Endothelial cell of umbilical vein (primary cell): ENCODE measurements around the gene PHLPP2. TPM values are rescaled to one million over a fixed set of nuclear protein-coding genes. Genes with fewer than 3 reads are reported as not detected.

Experiments
- BruUV-seq: library from RNA; stranded (reverse); fragments of 400-500 nt; replicated peaks from 2 replicates; lab custom pipeline; 2021; lab: Mats Ljungman, UMichigan
- CTCF ChIA-PET: fragments of 300-600, 350-600 bp; sonication (Branson Sonifier 250); formaldehyde crosslinking; loops from one replicate; lab custom pipeline; 2021; ENCODE audit warnings: antibody characterized with exemption, inconsistent platforms; lab: Charles Lee
- POLR2A ChIA-PET: fragments of 300-600, 350-600 bp; sonication (Branson Sonifier 250); formaldehyde crosslinking; loops from one replicate; lab custom pipeline; 2021; ENCODE audit warnings: antibody characterized with exemption, inconsistent platforms; lab: Charles Lee
- DNase-seq: peaks from one replicate; pipeline ENCODE4 v3.0.0-alpha.2; 2011; ENCODE audit warnings: low read depth, low spot score
- FAIRE-seq: peaks from 2 replicates; lab custom pipeline; 2011; peaks lifted over from hg19 to GRCh38; lab: Jason Lieb, UNC
- H2AFZ ChIP-seq: 2 replicates; pipeline ENCODE4 v1.6.0; 2012; ENCODE audit warnings: low read depth, low read length, control low read depth, inconsistent platforms
- H3K27ac ChIP-seq: 2 replicates; pipeline ENCODE4 v1.5.1; 2011; ENCODE audit warnings: low read depth, mild to moderate bottlenecking, control low read depth, low read length, moderate library complexity; ENCODE audit not compliant: insufficient read depth
- H3K27me3 ChIP-seq, 2 experiments: 2 replicates each; pipeline versions ENCODE4 v1.6.0 to v1.6.1; 2011; ENCODE audit warnings: low read length in 2 of 2, mixed read lengths in 1 of 2; ENCODE audit not compliant: control insufficient read depth in 2 of 2, insufficient read depth in 2 of 2
- H3K36me3 ChIP-seq, 2 experiments: 2 replicates in 1 of 2; 3 replicates in 1 of 2; pipeline ENCODE4 v1.5.1; 2011; ENCODE audit warnings: low read length in 2 of 2, mild to moderate bottlenecking in 1 of 2, moderate library complexity in 1 of 2; ENCODE audit not compliant: control insufficient read depth in 2 of 2, insufficient read depth in 2 of 2; ENCODE audit errors: extremely low read depth in 1 of 2
- H3K4me1 ChIP-seq: 3 replicates; pipeline ENCODE4 v1.5.1; 2011; ENCODE audit warnings: mild to moderate bottlenecking, low read length; ENCODE audit not compliant: control insufficient read depth, insufficient read depth; ENCODE audit errors: extremely low read depth
- H3K4me2 ChIP-seq: 2 replicates; pipeline ENCODE4 v1.6.1; 2011; ENCODE audit warnings: low read length, control low read depth, mixed read lengths; ENCODE audit not compliant: insufficient read depth
- H3K4me3 ChIP-seq, 3 experiments: fragments of 200-600 bp in 1 of 3; sonication (generic), shearing (Covaris generic) in 1 of 3; replicated peaks in 1 of 3; 2 replicates each; pipeline ENCODE4 v1.5.1; 2011 to 2016; ENCODE audit warnings: control low read depth in 3 of 3, low read length in 3 of 3, mild to moderate bottlenecking in 2 of 3, inconsistent platforms in 1 of 3, low read depth in 1 of 3, moderate library complexity in 1 of 3; ENCODE audit not compliant: insufficient read depth in 1 of 3
- H3K79me2 ChIP-seq: 2 replicates; pipeline ENCODE4 v1.6.0; 2012; ENCODE audit warnings: low read length, inconsistent platforms; ENCODE audit not compliant: control insufficient read depth, insufficient read depth
- H3K9ac ChIP-seq: replicated peaks from 2 replicates; pipeline ENCODE3; 2011; ENCODE audit warnings: low read length, control low read depth; ENCODE audit not compliant: insufficient read depth; ENCODE audit errors: extremely low read depth
- H3K9me1 ChIP-seq: replicated peaks from 3 replicates; pipeline ENCODE4 v1.6.0; 2011; ENCODE audit warnings: mild to moderate bottlenecking, low read length; ENCODE audit not compliant: control insufficient read depth, insufficient read depth; ENCODE audit errors: extremely low read depth
- H3K9me3 ChIP-seq: replicated peaks from 2 replicates; pipeline ENCODE4 v1.5.1; 2012; ENCODE audit warnings: low read length, inconsistent platforms; ENCODE audit not compliant: control insufficient read depth, insufficient read depth
- H4K20me1 ChIP-seq: replicated peaks from 2 replicates; pipeline ENCODE3; 2011; ENCODE audit warnings: mild to moderate bottlenecking, low read length; ENCODE audit not compliant: control insufficient read depth, insufficient read depth; ENCODE audit errors: extremely low read depth
- EZH2 ChIP-seq: IDR thresholded peaks from 2 replicates; pipeline ENCODE4 v1.6.1; 2012; ENCODE audit warnings: borderline replicate concordance, low read depth, mild to moderate bottlenecking, moderate library complexity, low read length, inconsistent platforms; ENCODE audit not compliant: severe bottlenecking
- FOS ChIP-seq: IDR thresholded peaks from 2 replicates; pipeline ENCODE4 v1.6.1; 2011; ENCODE audit warnings: mild to moderate bottlenecking, low read length, moderate library complexity, borderline replicate concordance; ENCODE audit not compliant: insufficient read depth
- GATA2 ChIP-seq: IDR thresholded peaks from 2 replicates; pipeline ENCODE4 v1.7.0; 2011; ENCODE audit warnings: low read depth, mild to moderate bottlenecking, moderate library complexity, mixed read lengths, low read length; ENCODE audit not compliant: insufficient read length, insufficient read depth
- JUN ChIP-seq: IDR thresholded peaks from 2 replicates; pipeline ENCODE4 v1.6.1; 2011; ENCODE audit warnings: borderline replicate concordance, low read depth; ENCODE audit not compliant: insufficient read length, insufficient read depth
- MAX ChIP-seq: IDR thresholded peaks from 2 replicates; pipeline ENCODE4 v1.6.1; 2011; ENCODE audit not compliant: insufficient read depth, insufficient read length
- MYC ChIP-seq: IDR thresholded peaks from one replicate; pipeline ENCODE4 v1.6.1; 2011; ENCODE audit warnings: mild to moderate bottlenecking, low read depth, low read length
- POLR2A ChIP-seq: IDR thresholded peaks from 2 replicates; pipeline ENCODE4 v1.6.1; 2012; ENCODE audit warnings: low read depth, mild to moderate bottlenecking, control low read depth, low read length
- POLR2AphosphoS5 ChIP-seq: IDR thresholded peaks from 2 replicates; pipeline ENCODE4 v1.6.1; 2012; ENCODE audit warnings: low read depth, mild to moderate bottlenecking, control low read depth, low read length, moderate library complexity; ENCODE audit not compliant: insufficient read depth
- dilution Hi-C: fragments of 300-500 bp; cut with MboI; formaldehyde crosslinking; loops from one replicate; pipeline ENCODE4 v1.15.0; 2019; ENCODE audit warnings: low sequenced_read_pairs; ENCODE audit not compliant: extremely low pct_ligation_motif_present
- intact Hi-C: fragments of 100-400 bp; cut with micrococcal nuclease; formaldehyde crosslinking; loops from one replicate; pipeline ENCODE4 v1.10.0; 2022
- polyA plus RNA-seq, 4 experiments: library from polyadenylated mRNA; depleted of rRNA in 3 of 4; stranded (reverse) in 3 of 4; unstranded in 1 of 4; fragments of >200 nt; gene quantifications; 2 replicates each; pipeline versions ENCODE4 v1.2.1 to v1.2.3, GENCODE V29; 2011 to 2012; ENCODE audit warnings: missing spikeins in 1 of 4
- total RNA-seq: library from RNA; stranded (reverse); gene quantifications from 2 replicates; pipeline ENCODE4 v1.2.3, GENCODE V29; 2021
- TF ChIP-seq, protein P1 (sequence below), 2 donors: IDR thresholded peaks; 1 replicate in 1 of 2; 2 replicates in 1 of 2; pipeline ENCODE4 v1.5.1; 2011; ENCODE audit warnings: low read length in 2 of 2, mild to moderate bottlenecking in 2 of 2, moderate library complexity in 2 of 2, control low read depth in 1 of 2, inconsistent platforms in 1 of 2, low read depth in 1 of 2; ENCODE audit not compliant: insufficient read depth in 1 of 2; ENCODE audit errors: extremely low read depth in 1 of 2

Gene PHLPP2
- total and polyA plus RNA-seq, 2 donors (not counting 3 experiments of a cell fraction or from before 2014, with no cell fraction given) = 4.1 to 8.0 TPM

DNA sequence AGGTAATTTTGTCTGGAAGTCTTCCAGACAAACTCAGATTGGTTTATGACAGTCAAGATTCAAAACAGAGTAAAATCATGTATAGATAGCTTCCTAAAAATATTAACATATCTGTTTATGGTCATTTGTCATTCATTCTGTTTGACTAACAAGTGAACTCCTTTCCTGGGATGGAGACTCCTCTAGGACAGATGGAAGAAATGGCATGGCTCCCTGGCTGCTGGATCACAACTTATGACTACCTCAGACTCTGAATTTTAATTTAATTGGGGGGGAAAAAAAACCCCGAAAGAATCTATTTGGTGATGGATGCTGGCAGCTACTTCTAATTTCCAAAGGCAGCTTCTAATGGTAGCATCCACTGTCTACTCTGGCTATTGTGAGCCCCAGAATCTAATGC lies 34.6 kb downstream of the PHLPP2 start:
- no peaks in the 10 kb centered on the region for H3K27me3 ChIP-seq
- peaks cover 0 to 7% of the 10 kb centered on the region in 2 experiments for H3K36me3 ChIP-seq
- ChIA-PET CTCF (interaction anchor here (1.0 kb wide), 1 partner anchor 272 kb away, joined by 3 read pairs; no protein-coding TSS in a partner anchor), POLR2A (interaction anchor here (0.6 kb wide), 1 partner anchor 48 kb away, joined by 3 read pairs; no protein-coding TSS in a partner anchor)
- H3K9ac ChIP-seq = no peak overlapping the region
- no TSS peak for BruUV-seq
- no peak overlapping the region for H3K4me2 ChIP-seq
- FAIRE-seq (no peak), DNase-seq (no peak)
- no peaks in the 10 kb centered on the region for H3K9me3 ChIP-seq
- H3K27ac ChIP-seq = no peak overlapping the region
- H2AFZ ChIP-seq = no peak overlapping the region
- peaks cover 4% of the 10 kb centered on the region for H3K79me2 ChIP-seq
- no peaks in the 10 kb centered on the region for H3K4me1 ChIP-seq
- no peak for TF ChIP-seq MYC
- TF ChIP-seq, protein P1, sequence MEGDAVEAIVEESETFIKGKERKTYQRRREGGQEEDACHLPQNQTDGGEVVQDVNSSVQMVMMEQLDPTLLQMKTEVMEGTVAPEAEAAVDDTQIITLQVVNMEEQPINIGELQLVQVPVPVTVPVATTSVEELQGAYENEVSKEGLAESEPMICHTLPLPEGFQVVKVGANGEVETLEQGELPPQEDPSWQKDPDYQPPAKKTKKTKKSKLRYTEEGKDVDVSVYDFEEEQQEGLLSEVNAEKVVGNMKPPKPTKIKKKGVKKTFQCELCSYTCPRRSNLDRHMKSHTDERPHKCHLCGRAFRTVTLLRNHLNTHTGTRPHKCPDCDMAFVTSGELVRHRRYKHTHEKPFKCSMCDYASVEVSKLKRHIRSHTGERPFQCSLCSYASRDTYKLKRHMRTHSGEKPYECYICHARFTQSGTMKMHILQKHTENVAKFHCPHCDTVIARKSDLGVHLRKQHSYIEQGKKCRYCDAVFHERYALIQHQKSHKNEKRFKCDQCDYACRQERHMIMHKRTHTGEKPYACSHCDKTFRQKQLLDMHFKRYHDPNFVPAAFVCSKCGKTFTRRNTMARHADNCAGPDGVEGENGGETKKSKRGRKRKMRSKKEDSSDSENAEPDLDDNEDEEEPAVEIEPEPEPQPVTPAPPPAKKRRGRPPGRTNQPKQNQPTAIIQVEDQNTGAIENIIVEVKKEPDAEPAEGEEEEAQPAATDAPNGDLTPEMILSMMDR (IDR thresholded peaks at IDR 0.05; ENCODE audit: extremely low read depth in 1 of 2, insufficient read depth in 1 of 2, low read depth in 1 of 2, low read length in 2 of 2) = no peak
- no peak for TF ChIP-seq JUN
- TF ChIP-seq POLR2A = no peak
- TF ChIP-seq GATA2 = no peak
- no peak for TF ChIP-seq MAX
- no peak for TF ChIP-seq POLR2AphosphoS5
- no peak for TF ChIP-seq EZH2
- TF ChIP-seq FOS = no peak
- intact Hi-C loops = no loop called here
- H3K9me1 ChIP-seq = no peaks in the 10 kb centered on the region
- no peak overlapping the region for H3K4me3 ChIP-seq
- no peaks in the 10 kb centered on the region for H4K20me1 ChIP-seq
- dilution Hi-C loops = no loop called here
